ENCODE measurements around the gene ANKRD23. TPM values are rescaled to one million over a fixed set of nuclear protein-coding genes. Genes with fewer than 3 reads are reported as not detected.

ANKRD23 gene
- total and polyA plus RNA-seq, 2 of the 4 experiments (the other 2 are of a cell fraction) = 0.54 to 1.5 TPM

GRCh38 chr2:96877042-96877451 lies 33.2 kb upstream of the ANKRD23 start:
- H2AK9ac ChIP-seq (replicated peaks; ENCODE audit: low read depth, low read length, poor library complexity) = no peak overlapping the region
- intact Hi-C loops (cut with micrococcal nuclease) = no loop called here

More at GRCh38 chr2:96877042-96877451, 33.2 kb upstream of the ANKRD23 start:
- H2BK15ac ChIP-seq (ENCODE audit: low read depth, low read length) = no peak overlapping the region
- no peak for DNase-seq
- no peak overlapping the region for H3K18ac ChIP-seq (ENCODE audit: low read depth, low read length)
- H2AK5ac ChIP-seq (ENCODE audit: low read depth, low read length) = no peak overlapping the region
- H2BK120ac ChIP-seq (ENCODE audit: low read depth, low read length) = no peak overlapping the region
- no peak overlapping the region for H4K8ac ChIP-seq (ENCODE audit: low read depth in 2 of 2, low read length in 2 of 2)
- H3K4ac ChIP-seq (ENCODE audit: low read depth, low read length) = no peak overlapping the region
- no TSS peak for BruUV-seq (replicated peaks)
- no peaks in the 10 kb centered on the region; the same call in 1 of the 2 replicates for H3K9me1 ChIP-seq (ENCODE audit: insufficient read depth, low read length)
- H3K56ac ChIP-seq (ENCODE audit: extremely low read depth, insufficient read depth, low read length) = no peak overlapping the region
- no peak overlapping the region for H2BK20ac ChIP-seq (ENCODE audit: low read depth, low read length)
- no peak overlapping the region for H3K27ac ChIP-seq (ENCODE audit: insufficient read depth, low read length)
- POLR2A ChIA-PET (ENCODE audit: unreplicated experiment) = no interaction called here
- H3K27me3 ChIP-seq (ENCODE audit: control insufficient read depth, insufficient read depth, low read length) = peaks cover 9% of the 10 kb centered on the region; the same call in 1 of the 2 replicates
- WGBS, 2 experiments (ENCODE audit: extremely low coverage in 2 of 2, insufficient read length in 1 of 2) = 100% methylated on average over 2 of the region's 6 CpGs; no CpG with 5 or more reads in 1 of the 2 experiments
- no peak overlapping the region for H4K5ac ChIP-seq (ENCODE audit: low read depth, low read length)
- H4K20me1 ChIP-seq (ENCODE audit: insufficient read depth, low read length) = no peaks in the 10 kb centered on the region
- no peaks in the 10 kb centered on the region for H3K36me3 ChIP-seq (ENCODE audit: control insufficient read depth, insufficient read depth, low read length)
- H3K4me1 ChIP-seq (ENCODE audit: control insufficient read depth, insufficient read depth, low read length) = peaks cover 9% of the 10 kb centered on the region
- CTCF ChIA-PET = interaction anchor here (1.3 kb wide), 1 partner anchor 19 kb away, joined by 4 read pairs; the partner anchor contains the start of gene ANKRD39
- H3K4me3 ChIP-seq (ENCODE audit: insufficient read depth, low read depth, low read length) = no peak overlapping the region
- H2BK5ac ChIP-seq (ENCODE audit: low read depth, low read length, poor library complexity, severe bottlenecking) = no peak overlapping the region
- H3K9ac ChIP-seq (ENCODE audit: low read depth, low read length) = no peak overlapping the region
- no peaks in the 10 kb centered on the region for H3K79me1 ChIP-seq (ENCODE audit: low read depth in 1 of 2, low read length in 2 of 2)
- TF ChIP-seq ELK1 (IDR thresholded peaks at IDR 0.05; ENCODE audit: borderline replicate concordance, low read depth, low read length) (no peak), NFE2L2 (IDR thresholded peaks at IDR 0.05; ENCODE audit: low read depth, low read length) (no peak)
- no peaks in the 10 kb centered on the region for H3K9me3 ChIP-seq (ENCODE audit: control insufficient read depth, insufficient read depth, low read length)
- H3K23ac ChIP-seq (ENCODE audit: low read depth, low read length) = no peak overlapping the region
- dilution Hi-C loops (cut with HindIII; ENCODE audit: low sequenced_read_pairs, unreplicated experiment) (no loop called here), in situ Hi-C loops (cut with MboI; ENCODE audit: low sequenced_read_pairs) (no loop called here)
- no peak overlapping the region for H2AFZ ChIP-seq (replicated peaks; ENCODE audit: low read length, poor library complexity)
- H3K14ac ChIP-seq (replicated peaks; ENCODE audit: low read depth, low read length) = no peak overlapping the region
- no peak overlapping the region for H4K91ac ChIP-seq (ENCODE audit: insufficient read depth, low read depth, low read length)
- no peak for ATAC-seq (ENCODE audit: low read depth)
- no peak overlapping the region for H3K4me2 ChIP-seq (ENCODE audit: low read depth, low read length)

Measured in IMR-90 (cell line).